ENCODE data around the gene RXRB.

RXRB gene

GRCh38 chr6:33174784-33175183, 25.7 kb downstream of the RXRB start:
- Histone ChIP-seq H2AFZ (no peak overlapping the region), H3K27me3 (ENCODE audit: control insufficient read depth, insufficient read depth, low read length) (no peaks in the 10 kb centered on the region), H3K36me3 (ENCODE audit: control insufficient read depth, insufficient read depth, low read length) (no peaks in the 10 kb centered on the region), H3K9ac (no peak overlapping the region), H3K4me1 (peaks cover under 1% of the 10 kb centered on the region), H3K4me2 (ENCODE audit: low read length) (no peak overlapping the region), H3K27ac (no peak overlapping the region), H3K4me3 (ENCODE audit: low read depth, low read length) (no peak overlapping the region), H3K9me3 (ENCODE audit: control insufficient read depth, low read length) (no peaks in the 10 kb centered on the region), H3K79me2 (no peaks in the 10 kb centered on the region)
- TF ChIP-seq CTCF (IDR thresholded peaks at IDR 0.05), result no peak

DNA sequence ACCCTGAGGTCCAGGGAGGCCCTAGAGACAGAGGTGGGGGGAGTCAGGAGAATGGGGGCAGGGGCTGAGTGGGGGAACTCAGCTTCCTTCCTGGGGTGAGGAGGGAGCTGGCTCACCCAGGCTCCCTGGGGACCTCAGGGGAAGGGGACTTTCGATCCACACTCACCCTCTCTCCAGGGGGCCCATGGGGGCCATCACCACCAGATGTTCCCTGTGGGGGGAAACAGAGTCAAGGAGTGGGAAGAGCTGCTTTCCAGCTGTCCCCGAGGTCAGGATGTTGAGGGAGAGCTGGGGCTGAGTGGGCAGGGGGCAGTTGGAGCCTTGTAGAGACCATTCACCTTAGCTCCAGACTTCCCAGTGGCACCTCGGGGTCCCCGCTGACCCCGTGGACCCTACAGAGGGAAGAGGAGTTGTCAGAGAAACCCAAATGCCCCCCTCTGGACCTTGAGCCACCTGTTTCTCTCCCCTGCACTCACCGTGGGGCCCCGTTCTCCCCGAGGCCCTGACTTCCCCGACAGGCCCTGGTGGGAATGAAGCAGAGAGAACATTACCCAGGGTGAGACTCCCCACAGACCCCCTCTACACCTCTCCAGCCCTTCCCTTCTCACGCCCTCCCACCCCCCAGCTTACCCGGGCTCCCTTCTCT, 26.8 kb downstream of the RXRB start:
- Histone ChIP-seq H3K4me1 (no peaks in the 10 kb centered on the region), H2AFZ (no peak overlapping the region), H3K27me3 (ENCODE audit: control insufficient read depth, insufficient read depth, low read length) (no peaks in the 10 kb centered on the region), H3K27ac (no peak overlapping the region), H3K9me3 (ENCODE audit: control insufficient read depth, low read length) (no peaks in the 10 kb centered on the region), H3K36me3 (ENCODE audit: control insufficient read depth, insufficient read depth, low read length) (no peaks in the 10 kb centered on the region), H3K4me3 (ENCODE audit: low read depth, low read length) (no peak overlapping the region), H3K9ac (no peak overlapping the region), H3K79me2 (no peaks in the 10 kb centered on the region), H3K4me2 (ENCODE audit: low read length) (no peak overlapping the region)
- TF ChIP-seq CTCF (IDR thresholded peaks at IDR 0.05), result no peak

DNA sequence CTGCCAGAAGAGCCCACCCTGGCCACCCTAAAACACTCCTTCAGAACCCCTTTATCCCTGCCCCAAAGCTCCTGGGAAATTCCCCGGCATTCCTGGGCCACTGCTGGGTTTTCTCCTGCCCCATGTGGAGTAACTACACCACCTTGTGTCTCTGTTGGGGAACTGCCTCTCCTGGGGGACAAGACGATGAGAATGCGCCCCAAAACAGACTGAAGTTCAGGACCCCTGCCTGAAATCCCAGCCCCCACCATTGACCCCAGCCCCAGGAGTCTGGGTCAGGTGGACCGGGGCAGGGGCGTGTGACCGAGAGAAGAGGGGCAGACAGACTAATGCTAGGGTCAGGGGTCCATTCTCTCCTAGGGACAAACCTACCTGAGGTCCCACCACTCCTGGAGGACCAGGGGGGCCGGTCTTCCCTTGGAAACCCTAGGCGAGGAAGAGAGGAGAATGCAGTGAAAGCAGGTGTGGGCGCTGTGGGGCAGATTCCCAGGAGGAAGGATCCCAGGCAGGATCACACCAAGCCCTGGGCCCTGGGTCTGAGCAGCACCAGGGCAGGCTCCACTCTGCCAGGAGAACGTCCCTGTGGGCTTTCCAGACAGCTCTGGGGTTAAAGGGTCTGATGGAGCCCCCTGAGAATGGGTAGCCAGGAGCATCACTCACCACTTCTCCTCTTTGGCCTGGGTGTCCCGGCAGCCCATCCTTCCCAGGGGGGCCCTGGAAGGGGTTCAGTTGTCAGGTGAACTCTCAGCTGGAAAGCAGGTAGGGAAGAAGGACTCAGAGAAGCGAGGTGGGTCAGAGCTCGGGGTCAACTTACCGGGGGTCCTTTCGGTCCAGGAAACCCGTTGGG, 27.6 kb downstream of the RXRB start:
- TF ChIP-seq CTCF (IDR thresholded peaks at IDR 0.05), result peak; percentile 74

GRCh38 chr6:33171880-33172687, 28.4 kb downstream of the RXRB start:
- Histone ChIP-seq H3K4me3 (ENCODE audit: low read depth, low read length) (no peak overlapping the region), H3K4me1 (no peaks in the 10 kb centered on the region), H3K27me3 (ENCODE audit: control insufficient read depth, insufficient read depth, low read length) (no peaks in the 10 kb centered on the region), H3K9me3 (ENCODE audit: control insufficient read depth, low read length) (no peaks in the 10 kb centered on the region), H3K79me2 (no peaks in the 10 kb centered on the region), H3K27ac (no peak overlapping the region), H3K9ac (no peak overlapping the region), H3K4me2 (ENCODE audit: low read length) (no peak overlapping the region), H2AFZ (no peak overlapping the region), H3K36me3 (ENCODE audit: control insufficient read depth, insufficient read depth, low read length) (no peaks in the 10 kb centered on the region)
- no peak for TF ChIP-seq CTCF (IDR thresholded peaks at IDR 0.05)

More for the DNA sequence above, 27.6 kb downstream of the RXRB start:
- H3K4me2 ChIP-seq (ENCODE audit: low read length), result no peak overlapping the region
- no peaks in the 10 kb centered on the region for H3K4me1 ChIP-seq
- H3K27me3 ChIP-seq (ENCODE audit: control insufficient read depth, insufficient read depth, low read length), result no peaks in the 10 kb centered on the region
- no peaks in the 10 kb centered on the region for H3K9me3 ChIP-seq (ENCODE audit: control insufficient read depth, low read length)
- H2AFZ ChIP-seq, result no peak overlapping the region
- no peak overlapping the region for H3K9ac ChIP-seq
- no peak overlapping the region for H3K4me3 ChIP-seq (ENCODE audit: low read depth, low read length)
- no peaks in the 10 kb centered on the region for H3K36me3 ChIP-seq (ENCODE audit: control insufficient read depth, insufficient read depth, low read length)
- H3K79me2 ChIP-seq, result no peaks in the 10 kb centered on the region
- H3K27ac ChIP-seq, result no peak overlapping the region

Data from parathyroid adenoma (tissue), 2 donors.